GM19239 (cell line): ENCODE results near the gene LYSMD4.

Source experiments
- DNase-seq: peaks from one replicate; pipeline ENCODE4 v3.0.0; 2011; ENCODE audit warnings: low spot score; ENCODE audit not compliant: insufficient read length
- FAIRE-seq: peaks from 2 replicates; lab custom pipeline; 2011; peaks lifted over from hg19 to GRCh38; lab: Jason Lieb, UNC

Gene LYSMD4

DNA sequence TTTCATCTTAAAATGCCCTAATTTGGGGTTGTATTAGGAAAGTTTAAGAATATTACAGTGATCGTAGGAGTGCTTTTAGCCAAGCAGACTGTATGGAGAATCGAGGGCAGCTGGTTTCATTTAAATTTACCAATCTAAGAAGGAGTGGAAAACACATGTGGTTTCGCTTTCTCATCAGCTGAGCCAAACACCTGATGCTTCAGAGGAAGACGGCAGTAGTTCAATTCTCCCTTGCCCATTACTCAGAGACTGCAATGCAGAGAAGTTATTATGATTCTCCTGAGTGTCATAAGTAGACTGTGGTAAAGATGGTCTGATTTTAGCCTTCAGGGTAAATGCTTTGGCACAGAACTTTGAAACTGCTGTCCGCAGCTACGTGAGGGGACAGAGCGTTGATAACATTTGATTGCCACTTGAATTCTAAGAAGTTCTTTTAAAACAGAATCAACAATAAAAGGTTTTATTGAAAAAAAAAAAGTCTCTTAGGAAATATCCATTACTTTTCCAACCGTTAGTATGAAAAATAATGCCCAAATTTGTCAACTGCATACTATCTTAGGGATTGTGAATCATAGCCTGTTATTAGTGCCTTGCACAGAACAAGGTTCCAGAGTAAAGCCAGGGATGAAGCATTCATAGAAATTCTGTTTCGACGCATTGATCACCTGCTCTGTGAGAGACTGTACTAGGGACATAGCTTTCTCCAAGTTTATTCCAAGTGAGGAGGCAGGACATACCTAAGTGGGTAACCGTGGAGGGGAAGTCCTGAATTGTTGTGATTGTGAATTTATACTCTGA is 25.6 kb downstream of the LYSMD4 start:
- no peak for DNase-seq
- FAIRE-seq: peak; percentile 28

DNA sequence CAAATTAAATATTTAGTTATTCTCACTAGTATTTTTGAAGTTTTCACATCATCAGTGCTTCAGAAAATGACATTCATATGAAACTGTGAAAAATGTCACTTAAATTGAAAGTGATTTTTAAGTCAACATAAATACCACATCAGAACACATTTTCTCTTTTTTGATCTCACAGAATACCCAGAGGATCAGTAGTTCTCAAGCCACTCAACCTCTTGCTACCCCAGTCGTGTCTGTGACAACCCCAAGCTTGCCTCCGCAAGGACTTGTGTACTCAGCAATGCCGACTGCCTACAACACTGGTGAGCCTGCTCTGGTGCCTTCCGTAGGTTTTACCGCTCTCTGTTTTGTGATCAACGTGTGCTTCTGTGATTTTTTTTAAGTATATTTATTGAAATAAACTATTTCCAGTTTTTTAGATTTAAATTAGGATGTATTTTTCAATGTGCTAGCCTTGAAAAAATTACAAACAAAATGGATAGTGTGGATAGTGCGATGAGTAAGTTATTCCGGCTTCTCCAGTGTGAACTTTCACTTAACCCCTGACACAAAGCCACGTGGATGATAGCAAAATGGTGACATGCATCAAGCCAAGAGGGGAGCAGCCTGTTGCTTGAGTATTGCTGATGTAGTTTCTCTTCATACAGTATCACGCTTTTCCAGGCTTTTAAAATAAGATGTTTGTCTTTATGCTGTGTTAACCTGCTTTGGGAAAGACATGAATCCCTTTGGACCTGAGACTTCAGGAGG is 26.5 kb downstream of the LYSMD4 start:
- FAIRE-seq: peak; percentile 39
- DNase-seq: no peak

DNA sequence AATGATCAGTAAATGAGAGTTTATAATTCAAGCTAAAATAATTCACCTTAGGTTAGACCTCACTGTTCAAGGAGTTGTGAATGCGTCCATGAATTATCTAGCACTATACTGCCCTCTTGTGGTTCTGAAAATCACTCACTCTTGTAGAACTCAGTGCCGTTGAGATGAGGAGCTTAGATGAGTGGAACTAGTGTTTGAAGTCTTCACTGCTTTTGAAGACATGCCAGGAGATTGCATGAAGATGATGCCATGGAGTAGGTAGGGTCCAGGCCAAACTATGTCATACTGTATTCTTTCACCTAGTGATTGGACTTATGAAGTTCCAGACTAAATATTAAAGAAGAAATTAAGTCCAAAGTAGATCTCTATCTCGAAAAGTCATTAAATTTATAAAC is 28.8 kb downstream of the LYSMD4 start:
- DNase-seq (no peak), FAIRE-seq (peak; percentile 95)

DNA sequence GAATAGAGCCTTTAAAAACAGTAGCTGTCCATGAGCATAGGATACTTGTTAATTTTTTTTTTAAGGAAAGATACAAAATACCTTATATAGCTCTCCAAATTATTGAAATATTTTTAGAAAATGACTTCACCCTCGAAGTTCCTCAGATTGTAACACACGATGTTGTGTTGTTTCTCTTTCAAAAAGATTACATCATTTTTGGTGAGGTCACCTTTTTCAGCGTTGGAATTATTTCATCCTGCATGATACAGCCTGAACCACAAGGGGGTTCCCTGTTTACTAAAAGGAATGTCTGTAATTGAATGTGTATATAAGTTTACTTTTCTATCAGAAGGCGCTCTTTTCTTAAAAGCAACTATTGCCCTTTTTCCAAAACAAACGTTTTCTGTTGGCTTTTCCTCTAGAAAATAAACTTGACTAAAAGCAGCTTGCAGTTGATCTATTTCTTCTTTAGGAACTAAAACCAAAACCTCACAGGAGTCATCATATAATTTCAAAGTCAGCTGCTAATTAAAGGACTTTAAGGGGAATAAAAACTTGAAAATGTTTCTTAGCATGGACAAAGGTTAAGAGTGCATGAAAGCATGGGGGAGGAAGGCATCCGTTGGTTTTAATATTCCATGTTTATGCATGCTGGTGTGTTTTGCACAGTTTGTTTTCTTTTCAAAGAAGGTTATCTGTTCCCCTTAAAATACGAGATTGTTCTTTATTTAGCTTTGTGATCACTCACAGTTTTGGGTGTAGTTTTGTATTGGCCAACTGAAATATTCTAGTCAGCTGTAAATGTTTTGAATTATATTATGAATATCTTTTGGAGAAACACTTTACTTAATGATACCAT is 29.4 kb downstream of the LYSMD4 start:
- FAIRE-seq (peak; percentile 67), DNase-seq (no peak)

DNA sequence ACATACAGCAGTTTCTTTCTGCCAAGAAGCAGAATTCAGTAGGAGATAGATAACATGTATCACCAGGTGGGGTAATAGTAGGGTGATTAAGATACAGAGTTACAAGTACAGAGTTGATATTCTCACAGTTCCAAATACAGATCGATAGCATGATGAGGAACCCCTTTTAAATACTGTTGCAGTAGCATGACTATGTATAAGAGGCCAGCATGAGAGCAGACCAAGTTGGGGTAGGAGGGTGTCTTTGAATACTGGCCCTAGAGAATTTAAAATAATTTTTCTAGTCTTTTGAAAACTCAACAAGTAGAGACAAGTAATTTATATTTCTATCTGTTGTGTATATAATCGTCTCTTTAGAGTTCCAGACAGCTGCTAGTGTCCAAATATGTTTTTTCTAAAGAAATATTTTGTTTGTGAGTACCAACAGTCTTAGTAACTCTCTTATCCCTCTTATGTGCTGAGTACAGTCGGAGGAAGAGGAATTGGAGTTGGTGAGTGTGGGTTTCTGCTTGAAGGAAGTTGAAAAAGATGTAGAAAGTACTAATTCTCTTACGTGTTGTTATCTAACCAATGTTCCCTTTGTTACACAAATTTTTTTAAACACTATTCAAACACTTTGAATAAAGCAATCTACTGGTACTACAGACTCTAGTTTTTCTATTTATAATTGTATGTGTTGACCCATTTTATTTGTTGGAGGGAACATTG is 30.2 kb downstream of the LYSMD4 start:
- no peak for DNase-seq
- peak; percentile 80 for FAIRE-seq

DNA sequence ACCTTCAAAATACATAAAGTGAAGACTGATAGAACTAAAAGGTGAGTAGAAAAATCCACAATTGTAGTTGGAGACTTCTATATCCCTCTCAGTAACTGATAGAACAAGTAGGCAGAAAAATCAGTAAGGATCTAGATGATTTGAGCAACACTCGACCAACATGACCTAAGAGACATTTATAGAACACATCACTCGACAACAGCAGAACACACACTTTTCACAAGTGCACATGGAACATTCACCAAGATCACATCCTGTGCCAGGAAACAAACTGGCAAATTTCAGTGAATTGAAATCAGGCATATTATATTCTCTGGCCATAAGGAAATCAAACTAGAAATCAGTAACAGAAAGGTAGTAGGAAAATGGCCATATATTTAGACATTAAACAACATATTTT is 37.1 kb downstream of the LYSMD4 start:
- no peak for FAIRE-seq
- DNase-seq: no peak

DNA sequence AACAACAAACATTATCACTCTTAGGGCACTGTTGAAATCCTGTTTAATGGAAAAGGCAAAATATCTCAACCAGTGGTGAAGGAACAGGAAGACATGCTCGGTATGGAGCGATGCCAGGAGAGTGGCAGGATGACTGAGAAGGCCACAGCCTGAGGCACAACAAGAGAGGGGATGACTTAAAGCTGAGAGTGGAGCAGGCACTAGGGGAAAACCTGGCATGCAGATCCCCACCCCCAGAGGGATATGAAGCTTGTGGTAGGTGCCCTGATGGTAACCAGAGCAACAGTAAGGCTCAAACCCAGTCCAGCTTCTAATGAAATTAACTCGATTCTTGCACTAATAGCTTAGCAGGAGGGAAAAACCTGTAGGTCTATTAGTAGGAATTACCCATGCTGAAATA is 40.4 kb downstream of the LYSMD4 start:
- FAIRE-seq (no peak), DNase-seq (no peak)

DNA sequence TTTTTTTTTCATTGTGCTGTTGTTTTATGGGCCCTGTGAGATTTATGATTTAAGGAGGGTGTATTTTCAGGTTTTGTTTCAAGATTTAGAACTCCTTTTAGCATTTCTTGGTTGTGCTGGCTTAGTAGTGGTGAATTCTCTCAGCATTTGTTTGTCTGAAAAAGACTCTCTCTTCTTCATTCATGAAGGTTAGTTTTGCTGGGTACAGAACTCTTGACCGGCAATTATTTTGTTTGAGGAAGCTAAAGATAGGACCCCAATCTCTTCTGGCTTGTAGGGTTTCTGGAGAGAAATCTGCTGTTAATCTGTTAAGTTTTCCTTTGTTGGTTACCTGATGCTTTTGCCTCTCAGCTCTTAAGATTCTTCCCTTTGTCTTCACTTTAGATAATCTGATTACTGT is 46.9 kb downstream of the LYSMD4 start:
- no peak for FAIRE-seq

DNA sequence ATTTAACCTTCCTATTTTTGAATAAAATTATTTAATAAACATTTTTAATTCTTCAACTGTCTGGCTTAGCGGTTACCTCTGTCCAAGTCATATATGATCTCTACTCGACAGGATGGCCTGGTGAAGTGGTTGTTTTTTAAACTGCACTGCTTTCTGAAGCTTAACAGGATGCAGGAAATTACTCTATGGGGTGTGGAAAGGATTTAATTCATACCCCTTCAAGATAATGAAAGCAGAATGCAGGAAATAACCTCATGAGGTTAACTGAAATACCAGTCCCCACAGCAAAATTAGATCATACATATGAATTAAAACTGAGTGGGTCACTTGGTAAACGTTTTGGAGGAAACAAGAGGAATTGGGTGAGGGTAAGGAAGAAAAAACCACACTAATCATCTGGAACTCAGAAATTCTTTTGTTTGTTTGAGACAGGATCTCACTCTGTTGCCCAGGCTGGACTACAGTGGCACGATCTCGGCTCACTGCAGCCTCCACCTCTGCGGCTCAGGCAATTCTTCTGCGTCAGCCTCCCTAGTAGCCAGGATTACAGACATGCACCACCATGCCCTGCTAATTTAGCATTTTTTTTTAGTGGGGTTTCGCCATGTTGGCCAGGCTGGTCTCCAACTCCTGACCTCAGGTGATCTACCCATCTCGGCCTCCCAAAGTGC is 50.1 kb downstream of the LYSMD4 start:
- FAIRE-seq (no peak), DNase-seq (no peak)

More for the DNA sequence above, 46.9 kb downstream of the LYSMD4 start:
- DNase-seq: no peak

DNA sequence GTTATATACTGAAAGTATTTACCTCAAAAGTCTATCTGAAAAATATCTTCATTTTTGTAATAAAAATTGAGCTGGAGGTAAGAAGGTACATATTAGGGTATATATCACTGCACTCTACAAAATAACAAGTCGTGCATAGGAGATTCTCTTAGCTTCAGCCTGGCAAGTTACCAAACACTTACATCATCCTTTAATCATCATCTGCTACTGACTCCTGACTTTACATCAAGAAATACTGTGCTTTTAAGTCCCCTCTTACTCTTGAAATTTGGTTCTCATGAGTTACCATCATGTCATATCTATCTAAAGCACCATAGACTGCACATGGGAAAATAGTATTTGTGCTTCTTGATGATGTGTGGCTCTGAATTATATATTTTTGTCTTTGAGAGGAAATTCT is 50.8 kb downstream of the LYSMD4 start:
- DNase-seq: no peak

DNA sequence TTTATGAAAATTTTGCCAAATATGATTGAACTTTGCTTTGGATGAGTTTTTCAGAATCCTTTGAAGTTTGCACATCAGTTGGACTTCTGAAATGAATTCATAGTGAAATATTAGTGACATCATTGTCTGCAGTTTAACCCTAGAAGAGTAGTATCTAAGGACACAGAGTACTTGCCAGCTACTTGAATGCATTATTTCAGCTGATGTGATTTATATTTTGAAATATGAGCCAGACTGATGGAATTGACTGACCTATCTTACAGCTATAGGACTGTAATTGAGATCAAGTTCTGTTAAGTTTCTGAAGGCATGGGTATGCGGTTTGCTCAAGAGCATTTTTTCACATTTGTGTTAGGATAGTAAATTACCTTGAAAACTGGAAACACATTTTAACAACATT is 51.2 kb downstream of the LYSMD4 start:
- FAIRE-seq: peak; percentile 67

More for the DNA sequence above, 50.8 kb downstream of the LYSMD4 start:
- FAIRE-seq: no peak

DNA sequence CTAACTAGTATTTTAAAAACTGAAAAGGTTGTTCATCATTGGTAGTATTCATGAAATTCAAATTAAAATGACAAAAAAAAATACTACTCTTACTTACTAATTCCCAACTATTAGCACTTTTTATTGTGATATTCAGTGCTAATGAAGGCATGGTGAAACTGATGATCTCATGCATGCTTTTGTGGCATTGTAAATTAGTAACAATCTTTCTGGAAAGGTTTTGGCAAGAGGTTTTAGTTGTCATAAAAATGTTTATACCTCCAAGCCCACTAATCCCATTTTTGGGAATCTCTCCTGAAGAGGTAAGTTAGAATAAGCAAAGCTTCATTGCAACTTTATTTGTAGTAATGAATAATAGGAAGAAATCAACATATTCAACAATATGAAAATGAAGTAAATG is 53.0 kb downstream of the LYSMD4 start:
- DNase-seq (no peak), FAIRE-seq (peak; percentile 68)

More for the DNA sequence above, 51.2 kb downstream of the LYSMD4 start:
- DNase-seq: no peak

DNA sequence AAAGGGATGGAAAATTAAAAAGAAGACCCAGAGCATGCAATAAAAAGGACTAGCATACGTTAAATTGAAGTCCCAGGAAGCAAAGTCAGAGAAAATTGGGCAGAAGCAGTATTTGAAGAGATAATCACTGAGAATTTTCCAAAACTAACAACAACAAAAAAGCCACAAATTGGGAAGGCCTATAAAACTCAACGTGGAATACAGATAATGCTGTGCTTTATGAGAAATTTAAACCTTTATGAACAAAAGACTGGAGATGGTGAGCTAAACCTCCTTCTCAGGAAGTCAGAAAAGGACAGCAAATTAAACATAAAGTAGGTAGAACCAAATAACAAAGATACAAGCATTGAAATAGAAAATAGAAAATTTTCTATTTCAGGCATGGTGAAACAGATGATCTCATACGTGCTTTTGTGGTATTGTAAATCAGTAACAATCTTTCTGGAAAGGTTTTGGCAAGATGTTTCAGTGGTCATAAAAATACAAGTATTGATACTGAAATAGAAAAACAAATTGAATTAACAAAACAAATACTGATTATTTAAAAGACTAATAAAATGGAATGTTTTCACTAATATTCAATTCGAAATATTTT is 55.6 kb downstream of the LYSMD4 start:
- peak; percentile 85 for FAIRE-seq

More for the DNA sequence above, 55.6 kb downstream of the LYSMD4 start:
- peak; percentile 8 for DNase-seq
